Neuronal stem cell (in vitro differentiated cells): ENCODE results near the gene CACNA2D2. TPM values are rescaled to one million over a fixed set of nuclear protein-coding genes. Genes with fewer than 3 reads are reported as not detected.
A peak's percentile ranks its signal among the peaks of the same experiment; 100 is the strongest.

ENCODE experiments used
- DNase-seq: peaks from one replicate; pipeline ENCODE4 v3.0.0-alpha.2; 2013; ENCODE audit warnings: low spot score
- H2AFZ ChIP-seq: one replicate; pipeline ENCODE4 v1.6.1; 2013; ENCODE audit warnings: mild to moderate bottlenecking, low read length, inconsistent platforms
- H2AK5ac ChIP-seq: 2 replicates; pipeline ENCODE4 v1.6.1; 2013; ENCODE audit warnings: low read depth, mild to moderate bottlenecking, inconsistent platforms, low read length, moderate library complexity, mixed read lengths
- H2BK120ac ChIP-seq: 2 replicates; pipeline ENCODE4 v1.6.1; 2013; ENCODE audit warnings: low read depth, mild to moderate bottlenecking, inconsistent platforms, low read length, moderate library complexity, mixed read lengths
- H2BK12ac ChIP-seq: one replicate; pipeline ENCODE4 v1.6.1; 2013; ENCODE audit warnings: low read length, inconsistent platforms
- H2BK15ac ChIP-seq: 2 replicates; pipeline ENCODE4 v1.6.1; 2013; ENCODE audit warnings: mild to moderate bottlenecking, low read length, inconsistent platforms, mixed read lengths
- H2BK5ac ChIP-seq: one replicate; pipeline ENCODE4 v1.6.1; 2013; ENCODE audit warnings: inconsistent platforms, mild to moderate bottlenecking, low read length, moderate library complexity
- H3K14ac ChIP-seq: one replicate; pipeline ENCODE4 v1.6.1; 2013; ENCODE audit warnings: low read length, inconsistent platforms
- H3K18ac ChIP-seq: 2 replicates; pipeline ENCODE4 v1.6.1; 2013; ENCODE audit warnings: low read length, inconsistent platforms
- H3K23ac ChIP-seq: 2 replicates; pipeline ENCODE4 v1.6.1; 2013; ENCODE audit warnings: low read depth, mild to moderate bottlenecking, mixed read lengths, low read length, inconsistent platforms; ENCODE audit not compliant: poor library complexity
- H3K27ac ChIP-seq: replicated peaks from 3 replicates; pipeline ENCODE4 v1.5.1; 2013; ENCODE audit warnings: low read length, inconsistent platforms
- H3K27me3 ChIP-seq, 3 experiments: 2 replicates each; pipeline ENCODE4 v1.6.1; 2013; ENCODE audit warnings: low read length in 3 of 3, mild to moderate bottlenecking in 2 of 3, inconsistent platforms in 1 of 3, low read depth in 1 of 3, mixed read lengths in 1 of 3, moderate library complexity in 1 of 3; ENCODE audit not compliant: control insufficient read depth in 3 of 3, insufficient read depth in 3 of 3
- H3K36me3 ChIP-seq, 2 donors: replicated peaks in 1 of 2; 2 replicates each; pipeline ENCODE4 v1.6.1; 2013; ENCODE audit warnings: low read length in 2 of 2; ENCODE audit not compliant: control insufficient read depth in 2 of 2, insufficient read depth in 2 of 2
- H3K4ac ChIP-seq: 2 replicates; pipeline ENCODE4 v1.6.1; 2013; ENCODE audit warnings: inconsistent platforms, mild to moderate bottlenecking, low read length, moderate library complexity
- H3K4me1 ChIP-seq, 2 donors: 1 replicate in 1 of 2; 2 replicates in 1 of 2; pipeline ENCODE4 v1.6.1; 2013; ENCODE audit warnings: low read length in 2 of 2, low read depth in 1 of 2; ENCODE audit not compliant: control insufficient read depth in 2 of 2, insufficient read depth in 1 of 2
- H3K4me2 ChIP-seq: one replicate; pipeline ENCODE4 v1.6.1; 2013; ENCODE audit warnings: mild to moderate bottlenecking, low read length, inconsistent platforms; ENCODE audit not compliant: insufficient read depth, poor library complexity, severe bottlenecking
- H3K4me3 ChIP-seq, 2 donors: 2 replicates each; pipeline ENCODE4 v1.5.1; 2013; ENCODE audit warnings: low read length in 2 of 2, mild to moderate bottlenecking in 2 of 2, inconsistent platforms in 1 of 2, moderate library complexity in 1 of 2
- H3K79me1 ChIP-seq: one replicate; pipeline ENCODE4 v1.6.1; 2013; ENCODE audit warnings: low read depth, mild to moderate bottlenecking, inconsistent platforms, low read length, moderate library complexity
- H3K9ac ChIP-seq: one replicate; pipeline ENCODE4 v1.6.1; 2013; ENCODE audit warnings: mild to moderate bottlenecking, low read depth, low read length, inconsistent platforms; ENCODE audit not compliant: poor library complexity
- H3K9me3 ChIP-seq, 2 donors: replicated peaks in 1 of 2; 2 replicates each; pipeline versions ENCODE3 to v1.6.1; 2013; ENCODE audit warnings: low read length in 2 of 2, mild to moderate bottlenecking in 2 of 2, inconsistent platforms in 1 of 2, low read depth in 1 of 2, mixed read lengths in 1 of 2, moderate library complexity in 1 of 2; ENCODE audit not compliant: control insufficient read depth in 2 of 2, insufficient read depth in 1 of 2
- H4K8ac ChIP-seq: one replicate; pipeline ENCODE4 v1.6.1; 2013; ENCODE audit warnings: low read depth, mild to moderate bottlenecking, inconsistent platforms, low read length, moderate library complexity
- H4K91ac ChIP-seq: one replicate; pipeline ENCODE4 v1.6.1; 2013; ENCODE audit warnings: low read length, low read depth, mild to moderate bottlenecking, inconsistent platforms; ENCODE audit not compliant: poor library complexity
- WGBS, 2 donors: extraction: QIAGEN DNeasy Blood & Tissue Kit; methylation state at CpG; one replicate each; pipeline ENCODE4 v1.1.7; 2013; ENCODE audit warnings: missing lambda C conversion rate in 2 of 2, mixed read lengths in 1 of 2; ENCODE audit not compliant: insufficient read length in 2 of 2, insufficient replicate concordance in 1 of 2; ENCODE audit errors: extremely low coverage in 2 of 2; 5-methylcytosine and 5-hydroxymethylcytosine counted together
- polyA plus RNA-seq, 2 experiments: library from polyadenylated mRNA; stranded (reverse); fragments of 200-250 nt; gene quantifications; one replicate each; pipeline ENCODE4 v1.2.3, GENCODE V29; 2013

CACNA2D2 gene
- polyA plus RNA-seq (2013, experiment 1 of 2) = 12.5 TPM
- polyA plus RNA-seq (2013, experiment 2 of 2) = 12.2 TPM

GRCh38 chr3:50503504-50504342 lies at the start of gene CACNA2D2:
TSS of gene CACNA2D2 (minus strand) at chr3:50503634. CDS start at chr3:50503423, 211 bp downstream.
- no peak within 1 kb of the TSS for H3K4ac ChIP-seq
- no peak within 1 kb of the TSS for H4K8ac ChIP-seq
- H3K23ac ChIP-seq = peak within 1 kb of the TSS; percentile 48
- H4K91ac ChIP-seq = no peak within 1 kb of the TSS
- H2BK15ac ChIP-seq = peak within 1 kb of the TSS; percentile 15
- peak within 1 kb of the TSS; percentile 92 for H3K18ac ChIP-seq
- peak within 1 kb of the TSS; percentile 79 for H3K14ac ChIP-seq
- H3K36me3 ChIP-seq = no peaks in the 10 kb centered on the region
- H3K4me2 ChIP-seq = peak within 1 kb of the TSS; percentile 95
- H2AFZ ChIP-seq = peak within 1 kb of the TSS; percentile 91
- peaks cover 2% of the 10 kb centered on the region for H3K79me1 ChIP-seq
- H3K9ac ChIP-seq = peak within 1 kb of the TSS; percentile 54
- H2BK5ac ChIP-seq = no peak within 1 kb of the TSS
- H2AK5ac ChIP-seq = peak within 1 kb of the TSS; percentile 1
- no peak within 1 kb of the TSS for H3K27ac ChIP-seq
- H3K4me1 ChIP-seq = peaks cover 0 to 12% of the 10 kb centered on the region in 2 donors
- H3K9me3 ChIP-seq = no peaks in the 10 kb centered on the region
- no peak within 1 kb of the TSS for H2BK120ac ChIP-seq
- DNase-seq = peak; percentile 75
- no peak within 1 kb of the TSS for H2BK12ac ChIP-seq
- peak within 1 kb of the TSS; percentile 45 to 93 for H3K4me3 ChIP-seq
- no CpG with 5 or more reads among the region's 71 CpGs for WGBS, 2 donors
- H3K27me3 ChIP-seq = peaks cover 0 to 84% (median 5%) of the 10 kb centered on the region in 3 experiments

GRCh38 chr3:50552598-50552997 lies 49.2 kb upstream of the CACNA2D2 start:
- Histone ChIP-seq H3K9ac (no peak overlapping the region), H3K4me1 (no peaks in the 10 kb centered on the region), H3K4ac (no peak overlapping the region), H2BK5ac (no peak overlapping the region), H3K14ac (no peak overlapping the region), H2BK15ac (peak overlapping the region; percentile 30), H3K9me3 (no peaks in the 10 kb centered on the region), H3K23ac (no peak overlapping the region), H3K4me2 (no peak overlapping the region), H4K8ac (no peak overlapping the region), H2BK12ac (no peak overlapping the region), H3K79me1 (no peaks in the 10 kb centered on the region), H2AK5ac (no peak overlapping the region), H3K27ac (no peak overlapping the region), H4K91ac (no peak overlapping the region), H3K18ac (no peak overlapping the region), H2AFZ (no peak overlapping the region), H2BK120ac (no peak overlapping the region), H3K4me3 (no peak overlapping the region), H3K36me3 (no peaks in the 10 kb centered on the region), H3K27me3 (peaks cover 0 to 58% (median 0%) of the 10 kb centered on the region in 3 experiments)
- WGBS, 2 donors = no CpG with 5 or more reads among the region's 9 CpGs
- no peak for DNase-seq

- Histone ChIP-seq H4K8ac (no peak overlapping the region), H2BK12ac (no peak overlapping the region), H3K4me1 (no peaks in the 10 kb centered on the region), H3K23ac (no peak overlapping the region), H3K14ac (no peak overlapping the region), H3K4ac (no peak overlapping the region), H3K27me3 (peaks cover 0 to 61% (median 0%) of the 10 kb centered on the region in 3 experiments), H3K9ac (no peak overlapping the region), H3K27ac (no peak overlapping the region), H2BK5ac (peak overlapping the region; percentile 26), H2AFZ (no peak overlapping the region), H3K18ac (no peak overlapping the region), H2BK15ac (no peak overlapping the region), H3K4me3 (no peak overlapping the region), H2AK5ac (no peak overlapping the region), H3K79me1 (no peaks in the 10 kb centered on the region), H3K9me3 (no peaks in the 10 kb centered on the region), H2BK120ac (no peak overlapping the region), H3K36me3 (no peaks in the 10 kb centered on the region), H4K91ac (no peak overlapping the region), H3K4me2 (no peak overlapping the region)
- WGBS, 2 donors = no CpG with 5 or more reads among the region's 7 CpGs
- DNase-seq = no peak
Measured at GRCh38 chr3:50551681-50552435, 48.4 kb upstream of the CACNA2D2 start.
